ENCODE measurements around the gene EXOSC9. TPM values are rescaled to one million over a fixed set of nuclear protein-coding genes. Genes with fewer than 3 reads are reported as not detected.

Gene EXOSC9
- total RNA-seq, 2 experiments from 2014 or later = 71.6 to 72.7 TPM

DNA sequence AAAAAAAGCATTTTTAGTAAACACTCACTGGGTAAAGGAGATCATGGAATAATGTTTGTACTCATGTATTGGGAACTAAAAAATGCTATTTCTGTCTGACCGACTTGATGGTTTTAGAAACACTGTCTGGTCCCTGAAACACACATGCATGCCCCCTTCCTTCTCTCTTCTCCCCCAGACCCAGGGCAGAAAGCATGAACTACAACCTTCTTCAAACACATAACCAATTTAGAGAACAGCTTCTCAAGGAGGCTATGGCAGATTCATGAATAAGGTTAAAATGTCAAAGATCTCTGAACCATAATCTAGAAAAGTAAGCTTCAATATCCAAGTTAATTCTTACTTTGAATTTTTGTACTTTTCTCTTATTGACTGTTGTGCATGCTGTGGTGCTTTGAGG lies 16.6 kb downstream of the EXOSC9 start:
- intact Hi-C loops (cut with DNase I, micrococcal nuclease) = loop anchor here in 1 of 2 experiments (2.0 kb wide), 1 partner anchor 15 kb away; no protein-coding TSS in a partner anchor
- Histone ChIP-seq H3K36me3 (ENCODE audit: insufficient read depth, low read length) (peaks cover 57% of the 10 kb centered on the region), H3K9me3 (ENCODE audit: control insufficient read depth in 1 of 2, insufficient read depth in 1 of 2, low read length in 2 of 2) (no peaks in the 10 kb centered on the region), H3K27me3 (ENCODE audit: control insufficient read depth in 1 of 2, insufficient read depth in 2 of 2, low read length in 2 of 2) (no peaks in the 10 kb centered on the region), H3K27ac (ENCODE audit: low read depth in 1 of 2, low read length in 2 of 2) (no peak overlapping the region), H3K4me3 (ENCODE audit: low read length) (no peak overlapping the region), H3K4me1 (ENCODE audit: insufficient read depth, low read length) (peaks cover 5% of the 10 kb centered on the region)
- H3K4me3 Mint-ChIP-seq = no peak overlapping the region
- peak overlapping the region; percentile 26 for H3K27ac Mint-ChIP-seq
- H3K36me3 Mint-ChIP-seq (ENCODE audit: low read depth) = peaks cover 59% of the 10 kb centered on the region
- no peaks in the 10 kb centered on the region for H3K9me3 Mint-ChIP-seq
- CTCF ChIA-PET = no interaction called here
- no peak for DNase-seq
- POLR2A ChIA-PET = interaction anchor here (0.6 to 2.1 kb wide), 2 partner anchors 17 to 52 kb away, joined by 3 to 8 read pairs; partner anchors contain the start of genes BBS7 and EXOSC9
- peaks cover 10% of the 10 kb centered on the region for H3K4me1 Mint-ChIP-seq (ENCODE audit: low read depth)
- no peak for ATAC-seq (ENCODE audit: poor library complexity)
- TF ChIP-seq, protein P1, sequence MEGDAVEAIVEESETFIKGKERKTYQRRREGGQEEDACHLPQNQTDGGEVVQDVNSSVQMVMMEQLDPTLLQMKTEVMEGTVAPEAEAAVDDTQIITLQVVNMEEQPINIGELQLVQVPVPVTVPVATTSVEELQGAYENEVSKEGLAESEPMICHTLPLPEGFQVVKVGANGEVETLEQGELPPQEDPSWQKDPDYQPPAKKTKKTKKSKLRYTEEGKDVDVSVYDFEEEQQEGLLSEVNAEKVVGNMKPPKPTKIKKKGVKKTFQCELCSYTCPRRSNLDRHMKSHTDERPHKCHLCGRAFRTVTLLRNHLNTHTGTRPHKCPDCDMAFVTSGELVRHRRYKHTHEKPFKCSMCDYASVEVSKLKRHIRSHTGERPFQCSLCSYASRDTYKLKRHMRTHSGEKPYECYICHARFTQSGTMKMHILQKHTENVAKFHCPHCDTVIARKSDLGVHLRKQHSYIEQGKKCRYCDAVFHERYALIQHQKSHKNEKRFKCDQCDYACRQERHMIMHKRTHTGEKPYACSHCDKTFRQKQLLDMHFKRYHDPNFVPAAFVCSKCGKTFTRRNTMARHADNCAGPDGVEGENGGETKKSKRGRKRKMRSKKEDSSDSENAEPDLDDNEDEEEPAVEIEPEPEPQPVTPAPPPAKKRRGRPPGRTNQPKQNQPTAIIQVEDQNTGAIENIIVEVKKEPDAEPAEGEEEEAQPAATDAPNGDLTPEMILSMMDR (IDR thresholded peaks at IDR 0.05) = no peak
- H3K27me3 Mint-ChIP-seq = no peaks in the 10 kb centered on the region

DNA sequence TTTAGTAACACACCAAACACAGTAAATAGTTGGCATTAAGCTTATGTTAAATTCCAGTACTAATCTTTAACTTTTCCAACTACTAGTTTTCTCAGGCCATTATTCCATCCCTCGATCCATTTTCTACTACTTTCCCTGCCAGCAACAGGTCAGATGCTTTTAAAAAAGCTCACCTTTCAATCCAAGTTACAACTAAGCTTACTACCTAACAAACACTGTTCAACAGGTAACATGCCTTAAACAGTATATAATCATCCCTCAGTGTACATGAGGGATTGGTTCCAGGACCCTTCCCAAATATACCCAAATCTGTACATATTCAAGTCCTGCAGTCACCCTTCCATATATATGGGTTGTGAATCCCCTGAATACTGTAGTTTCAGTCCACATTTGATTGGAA lies 17.1 kb downstream of the EXOSC9 start:
- peaks cover 11% of the 10 kb centered on the region for H3K4me1 Mint-ChIP-seq (ENCODE audit: low read depth)
- intact Hi-C loops (cut with DNase I, micrococcal nuclease) = loop anchor here in 1 of 2 experiments (2.0 kb wide), 1 partner anchor 15 kb away; no protein-coding TSS in a partner anchor
- Histone ChIP-seq H3K4me3 (ENCODE audit: low read length) (no peak overlapping the region), H3K9me3 (ENCODE audit: control insufficient read depth in 1 of 2, insufficient read depth in 1 of 2, low read length in 2 of 2) (no peaks in the 10 kb centered on the region), H3K27ac (ENCODE audit: low read depth in 1 of 2, low read length in 2 of 2) (no peak overlapping the region), H3K36me3 (ENCODE audit: insufficient read depth, low read length) (peaks cover 52% of the 10 kb centered on the region), H3K27me3 (ENCODE audit: control insufficient read depth in 1 of 2, insufficient read depth in 2 of 2, low read length in 2 of 2) (no peaks in the 10 kb centered on the region), H3K4me1 (ENCODE audit: insufficient read depth, low read length) (peaks cover 10% of the 10 kb centered on the region)
- H3K36me3 Mint-ChIP-seq (ENCODE audit: low read depth) = peaks cover 54% of the 10 kb centered on the region
- H3K27ac Mint-ChIP-seq = peak overlapping the region; percentile 26
- ChIA-PET POLR2A (interaction anchor here (2.1 kb wide), 1 partner anchor 17 kb away, joined by 8 read pairs; the partner anchor contains the start of gene EXOSC9), CTCF (no interaction called here)
- TF ChIP-seq, protein P1 (IDR thresholded peaks at IDR 0.05) = no peak
- no peak overlapping the region for H3K4me3 Mint-ChIP-seq
- ATAC-seq (ENCODE audit: poor library complexity) (no peak), DNase-seq (no peak)
- no peaks in the 10 kb centered on the region for H3K27me3 Mint-ChIP-seq
- no peaks in the 10 kb centered on the region for H3K9me3 Mint-ChIP-seq

DNA sequence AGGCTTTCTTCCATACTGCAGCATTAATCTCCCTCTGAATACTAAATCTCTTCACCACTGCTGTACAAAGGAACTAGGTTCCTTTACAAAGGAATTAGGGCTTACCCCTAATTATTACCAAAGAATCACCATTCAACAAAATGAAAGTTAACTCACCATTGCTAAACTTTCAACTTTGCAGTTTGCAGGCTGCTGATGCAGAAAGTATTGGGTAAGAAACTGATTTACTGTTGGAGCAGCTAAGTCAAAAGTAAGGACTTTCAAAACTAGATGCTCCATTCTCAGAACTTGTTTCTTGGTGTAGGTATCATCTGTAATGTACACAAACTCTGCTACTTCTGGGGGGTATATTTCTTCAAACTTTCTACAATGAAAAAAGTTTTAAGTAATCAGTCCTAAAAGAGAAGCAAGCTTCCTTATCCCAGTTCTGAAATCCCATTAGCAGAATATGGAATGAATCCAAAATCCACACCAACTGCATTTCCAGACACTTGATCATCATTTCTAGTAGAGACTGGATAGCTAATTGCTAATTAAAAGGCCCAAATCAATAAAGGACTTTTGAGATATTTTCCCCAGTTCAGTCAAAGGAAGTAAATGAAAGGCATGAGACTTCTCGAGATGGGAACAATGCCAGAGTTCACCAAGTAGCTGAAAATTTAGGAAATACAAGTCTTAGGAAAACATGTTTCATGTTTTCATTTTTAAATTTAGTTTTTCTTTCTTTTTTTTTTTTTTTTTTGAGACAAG lies 18.3 kb downstream of the EXOSC9 start:
- Mint-ChIP-seq H3K9me3 (no peaks in the 10 kb centered on the region), H3K27ac (peak overlapping the region; percentile 5), H3K4me3 (no peak overlapping the region), H3K4me1 (ENCODE audit: low read depth) (peaks cover 20% of the 10 kb centered on the region), H3K27me3 (no peaks in the 10 kb centered on the region), H3K36me3 (ENCODE audit: low read depth) (peaks cover 50% of the 10 kb centered on the region)
- Histone ChIP-seq H3K9me3 (ENCODE audit: control insufficient read depth in 1 of 2, insufficient read depth in 1 of 2, low read length in 2 of 2) (no peaks in the 10 kb centered on the region), H3K4me3 (ENCODE audit: low read length) (no peak overlapping the region), H3K36me3 (ENCODE audit: insufficient read depth, low read length) (peaks cover 41% of the 10 kb centered on the region), H3K27ac (ENCODE audit: low read depth in 1 of 2, low read length in 2 of 2) (no peak overlapping the region), H3K27me3 (ENCODE audit: control insufficient read depth in 1 of 2, insufficient read depth in 2 of 2, low read length in 2 of 2) (no peaks in the 10 kb centered on the region), H3K4me1 (ENCODE audit: insufficient read depth, low read length) (peaks cover 11% of the 10 kb centered on the region)
- ATAC-seq (ENCODE audit: poor library complexity) = no peak
- CTCF ChIA-PET = no interaction called here
- intact Hi-C loops (cut with DNase I, micrococcal nuclease) = loop anchor here in 1 of 2 experiments (2.0 kb wide), 1 partner anchor 17 kb away; no protein-coding TSS in a partner anchor
- POLR2A ChIA-PET = interaction anchor here (1.5 to 2.1 kb wide), 2 partner anchors 18 to 913 kb away, joined by 3 to 8 read pairs; partner anchors contain the start of genes BBS12 and EXOSC9
- no peak for DNase-seq
- TF ChIP-seq, protein P1 (IDR thresholded peaks at IDR 0.05) = no peak

Measured in CD4-positive, alpha-beta T cell (primary cell).